ENCODE results near the gene PIEZO1.

GRCh38 chr16:88813269-88814143 is 28.5 kb upstream of the PIEZO1 start:
- TF ChIP-seq CTCF (IDR thresholded peaks at IDR 0.05; ENCODE audit: low read depth, low read length, poor library complexity, severe bottlenecking), result no peak
- no peak for TF ChIP-seq EZH2phosphoT487 (IDR thresholded peaks at IDR 0.05; ENCODE audit: borderline replicate concordance, low read length)

Measured in DOHH2 (cell line).